ENCODE results near the gene PFKL. TPM values are rescaled to one million over a fixed set of nuclear protein-coding genes. Genes with fewer than 3 reads are reported as not detected.
A peak's percentile ranks its signal among the peaks of the same experiment; 100 is the strongest.
"Not testable (repeated sequence)": the region's sequence is repeated elsewhere in the genome, so short reads cannot be mapped to it uniquely, and the experiment has no call there.

Gene PFKL
- total RNA-seq, 1 donor from 2014 or later = 163 TPM

- no peak for DNase-seq (ENCODE audit: low spot score)
These were observed 27.7 kb downstream of the PFKL start for GRCh38 chr21:44327603-44327974.

- DNase-seq (ENCODE audit: low spot score) = no peak
These were observed 28.5 kb downstream of the PFKL start for GRCh38 chr21:44328242-44328895.

- no peak for DNase-seq (ENCODE audit: low spot score)
These were observed 29.4 kb downstream of the PFKL start for GRCh38 chr21:44329086-44329889.

- no peak for DNase-seq (ENCODE audit: low spot score)
These were observed 30.3 kb downstream of the PFKL start for GRCh38 chr21:44329971-44330681.

- DNase-seq (ENCODE audit: low spot score) = no peak
These were observed 30.8 kb downstream of the PFKL start for GRCh38 chr21:44330698-44331097.

GRCh38 chr21:44331209-44331608 is 31.4 kb downstream of the PFKL start:
- no peak for DNase-seq (ENCODE audit: low spot score)

- DNase-seq (ENCODE audit: low spot score) = no peak
These were observed 31.9 kb downstream of the PFKL start for GRCh38 chr21:44331650-44332307.

- DNase-seq (ENCODE audit: low spot score) = no peak
These were observed 32.5 kb downstream of the PFKL start for GRCh38 chr21:44332383-44332782.

- no peak for DNase-seq (ENCODE audit: low spot score)
These were observed 33.1 kb downstream of the PFKL start for GRCh38 chr21:44332965-44333364.

GRCh38 chr21:44333509-44334328 is 33.9 kb downstream of the PFKL start:
- no peak for DNase-seq (ENCODE audit: low spot score)

GRCh38 chr21:44334329-44335030 is 34.6 kb downstream of the PFKL start:
- DNase-seq (ENCODE audit: low spot score) = no peak

- DNase-seq (ENCODE audit: low spot score) = no peak
These were observed 35.6 kb downstream of the PFKL start for GRCh38 chr21:44335266-44336059.

- DNase-seq (ENCODE audit: low spot score) = no peak
These were observed 37.6 kb downstream of the PFKL start for GRCh38 chr21:44337449-44337848.

- DNase-seq (ENCODE audit: low spot score) = peak; percentile 83
These were observed 38.4 kb downstream of the PFKL start for GRCh38 chr21:44337941-44338895.

- peak; percentile 95 for DNase-seq (ENCODE audit: low spot score)
These were observed 39.4 kb downstream of the PFKL start, which contains the start of gene CFAP410 for GRCh38 chr21:44338971-44339910. TSS of gene CFAP410 (minus strand) at chr21:44339390. CDS start at chr21:44339194, 196 bp downstream.

GRCh38 chr21:44341726-44342458 is 42.0 kb downstream of the PFKL start:
- DNase-seq (ENCODE audit: low spot score) = not testable (repeated sequence)

- not testable (repeated sequence) for DNase-seq (ENCODE audit: low spot score)
These were observed 43.1 kb downstream of the PFKL start for GRCh38 chr21:44342981-44343380.
